ENCODE results near the gene KAZN.

- TF ChIP-seq YY1 (IDR thresholded peaks at IDR 0.05; ENCODE audit: low read depth) (no peak), REST (IDR thresholded peaks at IDR 0.05; ENCODE audit: low read depth) (no peak), RAD21 (IDR thresholded peaks at IDR 0.05; ENCODE audit: low read depth) (no peak), MAX (IDR thresholded peaks at IDR 0.05) (no peak), EP300 (IDR thresholded peaks at IDR 0.05; ENCODE audit: borderline replicate concordance) (no peak), TAF1 (IDR thresholded peaks at IDR 0.05; ENCODE audit: low read depth) (no peak)
These were observed 433 bp upstream of the KAZN start for GRCh38 chr1:14598007-14598497.
